GM19099 (cell line): ENCODE data around the gene MSANTD2.
A peak's percentile ranks its signal among the peaks of the same experiment; 100 is the strongest.

Source experiments
- POLR2A ChIP-seq: IDR thresholded peaks from 3 replicates; pipeline ENCODE4 v1.6.1; 2011; ENCODE audit warnings: low read depth; ENCODE audit not compliant: insufficient read length; ENCODE audit errors: extremely low read depth

MSANTD2 gene

GRCh38 chr11:124743050-124743449, 57.2 kb downstream of the MSANTD2 start:
- no peak for TF ChIP-seq POLR2A

- no peak for TF ChIP-seq POLR2A
These were observed 57.7 kb downstream of the MSANTD2 start for GRCh38 chr11:124742555-124742954.

GRCh38 chr11:124740277-124740882, 59.8 kb downstream of the MSANTD2 start:
- TF ChIP-seq POLR2A: peak; percentile 2

GRCh38 chr11:124739479-124740276, 60.5 kb downstream of the MSANTD2 start, which contains the start of gene NRGN:
TSS of gene NRGN (plus strand) at chr11:124739942. CDS start at chr11:124740085, 143 bp downstream.
- TF ChIP-seq POLR2A: peak; percentile 35

GRCh38 chr11:124738713-124739478, 61.3 kb downstream of the MSANTD2 start:
- no peak for TF ChIP-seq POLR2A

GRCh38 chr11:124737638-124738305, 62.4 kb downstream of the MSANTD2 start:
- no peak for TF ChIP-seq POLR2A

GRCh38 chr11:124736736-124737135, 63.5 kb downstream of the MSANTD2 start:
- TF ChIP-seq POLR2A: no peak

- no peak for TF ChIP-seq POLR2A
These were observed 68.0 kb downstream of the MSANTD2 start for GRCh38 chr11:124732230-124732629.

- TF ChIP-seq POLR2A: no peak
These were observed 70.6 kb downstream of the MSANTD2 start for GRCh38 chr11:124729571-124729970.

- no peak for TF ChIP-seq POLR2A
These were observed 72.1 kb downstream of the MSANTD2 start for GRCh38 chr11:124728134-124728533.

GRCh38 chr11:124727474-124727873, 72.7 kb downstream of the MSANTD2 start:
- TF ChIP-seq POLR2A: no peak

GRCh38 chr11:124725719-124726105, 74.5 kb downstream of the MSANTD2 start:
- no peak for TF ChIP-seq POLR2A

- TF ChIP-seq POLR2A: peak; percentile 56
These were observed 75.1 kb downstream of the MSANTD2 start for GRCh38 chr11:124724979-124725718.

- no peak for TF ChIP-seq POLR2A
These were observed 78.0 kb downstream of the MSANTD2 start for GRCh38 chr11:124722176-124722575.
